WTC11 (cell line): ENCODE measurements around the gene SASH3. TPM values are rescaled to one million over a fixed set of nuclear protein-coding genes. Genes with fewer than 3 reads are reported as not detected.

Experiments used
- ATAC-seq: fragments of 200-7000 bp; cut with Tn5 transposase; 2 replicates; pipeline ENCODE4 v1.10.0; 2021; ENCODE audit warnings: mild to moderate bottlenecking, moderate library complexity
- CTCF ChIA-PET: fragments of 300-600 bp; sonication (Branson Sonifier 250); formaldehyde crosslinking; loops from one replicate; lab custom pipeline; 2021; ENCODE audit warnings: antibody characterized with exemption; lab: Charles Lee
- POLR2A ChIA-PET: fragments of 350-600 bp; sonication (Branson Sonifier 250); formaldehyde crosslinking; loops from one replicate; lab custom pipeline; 2021; ENCODE audit warnings: antibody characterized with exemption; lab: Charles Lee
- DNase-seq: peaks from one replicate; pipeline ENCODE4 v3.0.0; 2021; ENCODE audit warnings: low spot score
- H3K27ac Mint-ChIP-seq: 2 replicates; pipeline ENCODE4 v1.8.0; 2021; ENCODE audit warnings: mixed read lengths
- H3K27me3 Mint-ChIP-seq: 2 replicates; pipeline ENCODE4 v1.8.0; 2021; ENCODE audit warnings: low read depth, mild to moderate bottlenecking, moderate library complexity, mixed read lengths
- H3K36me3 Mint-ChIP-seq: 2 replicates; pipeline ENCODE4 v1.8.0; 2021; ENCODE audit warnings: mixed read lengths
- H3K4me1 Mint-ChIP-seq: 2 replicates; pipeline ENCODE4 v1.8.0; 2022; ENCODE audit warnings: mixed read lengths
- H3K4me3 Mint-ChIP-seq: 2 replicates; pipeline ENCODE4 v1.8.0; 2021; ENCODE audit warnings: mild to moderate bottlenecking, moderate library complexity, mixed read lengths
- H3K9me3 Mint-ChIP-seq: 2 replicates; pipeline ENCODE4 v1.8.0; 2021; ENCODE audit warnings: mixed read lengths
- CBFB ChIP-seq: sonication (generic); formaldehyde crosslinking; IDR thresholded peaks from 2 replicates; pipeline ENCODE4 v1.8.1; 2022; ENCODE audit warnings: mild to moderate bottlenecking, low read depth, missing genetic modification reagents
- E2F1 ChIP-seq: sonication (generic); formaldehyde crosslinking; IDR thresholded peaks from 2 replicates; pipeline ENCODE4 v1.8.0; 2022; ENCODE audit warnings: mild to moderate bottlenecking, missing genetic modification reagents
- GABPB1 ChIP-seq: sonication (generic); formaldehyde crosslinking; IDR thresholded peaks from 2 replicates; pipeline ENCODE4 v1.8.1; 2023; ENCODE audit warnings: mild to moderate bottlenecking, missing genetic modification reagents
- JUN ChIP-seq: sonication (generic); formaldehyde crosslinking; IDR thresholded peaks from 2 replicates; pipeline ENCODE4 v1.8.0; 2023; ENCODE audit warnings: mild to moderate bottlenecking, missing genetic modification reagents
- KAT7 ChIP-seq: sonication (generic); formaldehyde crosslinking; IDR thresholded peaks from 2 replicates; pipeline ENCODE4 v1.8.1; 2023; ENCODE audit warnings: missing genetic modification reagents, mild to moderate bottlenecking, borderline replicate concordance
- MXD4 ChIP-seq: fragments of 250-450 bp; sonication (Bioruptor Pico); IDR thresholded peaks from 2 replicates; pipeline ENCODE4 v1.8.0; 2021; ENCODE audit warnings: mild to moderate bottlenecking, moderate library complexity, borderline replicate concordance
- NFATC4 ChIP-seq: fragments of 250-450 bp; sonication (Bioruptor Pico); IDR thresholded peaks from 2 replicates; pipeline ENCODE4 v1.9.0; 2021; ENCODE audit warnings: mild to moderate bottlenecking
- NR1H2 ChIP-seq: sonication (generic); formaldehyde crosslinking; IDR thresholded peaks from 2 replicates; pipeline ENCODE4 v1.9.0; 2021; ENCODE audit warnings: mild to moderate bottlenecking, moderate library complexity, missing genetic modification reagents
- NR2C2 ChIP-seq: sonication (generic); formaldehyde crosslinking; IDR thresholded peaks from 2 replicates; pipeline ENCODE4 v1.8.0; 2022; ENCODE audit warnings: mild to moderate bottlenecking, missing genetic modification reagents
- NR3C1 ChIP-seq: sonication (generic); formaldehyde crosslinking; conservative IDR thresholded peaks from 2 replicates; pipeline ENCODE4 v1.8.1; 2023; ENCODE audit warnings: low read depth, mild to moderate bottlenecking, missing genetic modification reagents
- SMAD4 ChIP-seq: sonication (generic); formaldehyde crosslinking; IDR thresholded peaks from 2 replicates; pipeline ENCODE4 v1.8.0; 2022; ENCODE audit warnings: mild to moderate bottlenecking, missing genetic modification reagents
- TEAD1 ChIP-seq: sonication (generic); formaldehyde crosslinking; IDR thresholded peaks from 2 replicates; pipeline ENCODE4 v1.8.0; 2022; ENCODE audit warnings: mild to moderate bottlenecking, missing genetic modification reagents
- ZNF121 ChIP-seq: sonication (generic); formaldehyde crosslinking; IDR thresholded peaks from 2 replicates; pipeline ENCODE4 v1.8.0; 2023; ENCODE audit warnings: missing genetic modification reagents
- ZNF138 ChIP-seq: sonication (generic); formaldehyde crosslinking; conservative IDR thresholded peaks from 2 replicates; pipeline ENCODE4 v1.8.1; 2022; ENCODE audit warnings: mild to moderate bottlenecking, moderate library complexity, missing genetic modification reagents
- ZNF317 ChIP-seq: sonication (generic); formaldehyde crosslinking; IDR thresholded peaks from 2 replicates; pipeline ENCODE4 v1.8.1; 2023; ENCODE audit warnings: low read depth, mild to moderate bottlenecking, moderate library complexity, missing genetic modification reagents, borderline replicate concordance
- ZNF423 ChIP-seq: fragments of 250-450 bp; sonication (Bioruptor Pico); IDR thresholded peaks from 2 replicates; pipeline ENCODE4 v2.1.2; 2022; ENCODE audit warnings: mild to moderate bottlenecking, moderate library complexity
- ZNF512 ChIP-seq: sonication (generic); formaldehyde crosslinking; IDR thresholded peaks from 2 replicates; pipeline ENCODE4 v1.8.1; 2022; ENCODE audit warnings: missing genetic modification reagents, borderline replicate concordance
- total RNA-seq: library from RNA; stranded (reverse); gene quantifications from 3 replicates; pipeline ENCODE4 v1.2.3, GENCODE V29; 2021
- TF ChIP-seq, protein P1 (sequence below): fragments of 250-450 bp; sonication (Bioruptor Pico); IDR thresholded peaks from 2 replicates; pipeline ENCODE4 v1.9.0; 2021; ENCODE audit warnings: mild to moderate bottlenecking
- TF ChIP-seq, protein P2 (sequence below): sonication (generic); formaldehyde crosslinking; IDR thresholded peaks from 2 replicates; pipeline ENCODE4 v1.8.0; 2022; ENCODE audit warnings: mild to moderate bottlenecking, missing genetic modification reagents

Gene SASH3
- total RNA-seq, 1 experiment from 2014 or later, result 0.22 TPM

GRCh38 chrX:129787336-129788055 lies 7.7 kb downstream of the SASH3 start:
- DNase-seq (no peak), ATAC-seq (no peak)
- Mint-ChIP-seq H3K36me3 (no peaks in the 10 kb centered on the region), H3K4me1 (no peaks in the 10 kb centered on the region), H3K4me3 (no peak overlapping the region), H3K27ac (no peak overlapping the region), H3K9me3 (no peaks in the 10 kb centered on the region), H3K27me3 (no peaks in the 10 kb centered on the region)
- CTCF ChIA-PET, result no interaction called here
- TF ChIP-seq JUN (no peak), KAT7 (CRISPR knock-in tag) (no peak), GABPB1 (CRISPR knock-in tag) (no peak), ZNF138 (CRISPR knock-in tag) (no peak), CBFB (CRISPR knock-in tag) (no peak), NFATC4 (CRISPR knock-in tag) (no peak), ZNF121 (CRISPR knock-in tag) (no peak)
- TF ChIP-seq, protein P1, sequence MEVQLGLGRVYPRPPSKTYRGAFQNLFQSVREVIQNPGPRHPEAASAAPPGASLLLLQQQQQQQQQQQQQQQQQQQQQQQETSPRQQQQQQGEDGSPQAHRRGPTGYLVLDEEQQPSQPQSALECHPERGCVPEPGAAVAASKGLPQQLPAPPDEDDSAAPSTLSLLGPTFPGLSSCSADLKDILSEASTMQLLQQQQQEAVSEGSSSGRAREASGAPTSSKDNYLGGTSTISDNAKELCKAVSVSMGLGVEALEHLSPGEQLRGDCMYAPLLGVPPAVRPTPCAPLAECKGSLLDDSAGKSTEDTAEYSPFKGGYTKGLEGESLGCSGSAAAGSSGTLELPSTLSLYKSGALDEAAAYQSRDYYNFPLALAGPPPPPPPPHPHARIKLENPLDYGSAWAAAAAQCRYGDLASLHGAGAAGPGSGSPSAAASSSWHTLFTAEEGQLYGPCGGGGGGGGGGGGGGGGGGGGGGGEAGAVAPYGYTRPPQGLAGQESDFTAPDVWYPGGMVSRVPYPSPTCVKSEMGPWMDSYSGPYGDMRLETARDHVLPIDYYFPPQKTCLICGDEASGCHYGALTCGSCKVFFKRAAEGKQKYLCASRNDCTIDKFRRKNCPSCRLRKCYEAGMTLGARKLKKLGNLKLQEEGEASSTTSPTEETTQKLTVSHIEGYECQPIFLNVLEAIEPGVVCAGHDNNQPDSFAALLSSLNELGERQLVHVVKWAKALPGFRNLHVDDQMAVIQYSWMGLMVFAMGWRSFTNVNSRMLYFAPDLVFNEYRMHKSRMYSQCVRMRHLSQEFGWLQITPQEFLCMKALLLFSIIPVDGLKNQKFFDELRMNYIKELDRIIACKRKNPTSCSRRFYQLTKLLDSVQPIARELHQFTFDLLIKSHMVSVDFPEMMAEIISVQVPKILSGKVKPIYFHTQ (CRISPR knock-in tag), result no peak
- POLR2A ChIA-PET, result interaction anchor here (0.6 kb wide), 1 partner anchor 22 kb away, joined by 4 read pairs; no protein-coding TSS in a partner anchor

DNA sequence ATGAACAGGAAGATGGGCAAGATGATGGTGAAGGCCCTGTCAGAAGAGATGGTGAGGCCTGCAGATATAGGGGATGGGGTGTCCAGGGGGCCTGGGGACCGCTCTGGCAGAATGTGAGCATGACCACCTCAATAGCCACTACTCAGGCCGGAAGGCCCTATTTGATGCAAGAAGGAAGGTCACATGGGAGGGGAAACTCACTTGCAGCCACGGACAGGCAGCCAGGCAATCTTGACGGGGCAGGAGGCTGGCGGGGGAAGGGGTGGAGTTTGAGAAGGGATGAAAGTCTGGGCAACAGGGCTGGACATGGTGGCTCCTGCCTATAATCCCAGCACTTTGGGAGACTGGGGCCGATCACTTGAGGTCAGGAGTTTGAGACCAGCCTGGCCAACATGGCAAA lies 8.8 kb downstream of the SASH3 start:
- CTCF ChIA-PET, result no interaction called here
- no peaks in the 10 kb centered on the region for H3K9me3 Mint-ChIP-seq
- POLR2A ChIA-PET, result no interaction called here
- DNase-seq, result no peak
- no peak overlapping the region for H3K4me3 Mint-ChIP-seq
- H3K27me3 Mint-ChIP-seq, result no peaks in the 10 kb centered on the region
- no peaks in the 10 kb centered on the region for H3K4me1 Mint-ChIP-seq
- no peaks in the 10 kb centered on the region for H3K36me3 Mint-ChIP-seq
- no peak for ATAC-seq
- TF ChIP-seq TEAD1, result no peak
- no peak overlapping the region for H3K27ac Mint-ChIP-seq

- ATAC-seq (no peak; the same call in 1 of the 2 replicates), DNase-seq (no peak)
- H3K4me3 Mint-ChIP-seq, result no peak overlapping the region
- H3K4me1 Mint-ChIP-seq, result no peaks in the 10 kb centered on the region
- TF ChIP-seq ZNF423 (CRISPR knock-in tag), result no peak
- TF ChIP-seq SMAD4 (CRISPR knock-in tag), result no peak
- TF ChIP-seq MXD4 (CRISPR knock-in tag), result no peak
- TF ChIP-seq NR3C1, result no peak
- CTCF ChIA-PET, result interaction anchor here (1.1 kb wide), 2 partner anchors 9 to 21 kb away, joined by 3 read pairs; no protein-coding TSS in a partner anchor
- H3K27me3 Mint-ChIP-seq, result no peaks in the 10 kb centered on the region
- H3K36me3 Mint-ChIP-seq, result no peaks in the 10 kb centered on the region
- H3K9me3 Mint-ChIP-seq, result no peaks in the 10 kb centered on the region
- H3K27ac Mint-ChIP-seq, result no peak overlapping the region; the same call in 1 of the 2 replicates
- POLR2A ChIA-PET, result no interaction called here
Measured at GRCh38 chrX:129790146-129790545, 10.4 kb downstream of the SASH3 start.

DNA sequence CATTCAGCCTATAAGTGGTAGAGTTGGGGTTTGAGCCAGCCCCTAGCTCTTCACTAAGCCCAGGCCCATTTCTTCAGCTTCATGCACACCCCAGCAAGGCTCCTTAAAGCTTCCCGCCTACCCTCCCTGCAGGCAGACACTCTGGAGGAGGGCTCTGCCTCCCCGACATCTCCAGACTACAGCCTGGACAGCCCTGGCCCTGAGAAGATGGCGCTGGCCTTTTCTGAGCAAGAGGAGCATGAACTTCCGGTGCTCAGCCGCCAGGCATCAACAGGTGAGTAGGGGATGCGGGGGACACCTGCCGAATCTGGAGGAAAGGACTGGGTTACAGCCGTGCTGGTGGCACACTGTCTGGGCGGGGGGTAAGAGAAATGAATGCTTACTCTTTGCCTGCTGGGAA lies 11.1 kb downstream of the SASH3 start:
- ATAC-seq, result no peak
- CTCF ChIA-PET, result interaction anchor here (1.1 kb wide), 2 partner anchors 10 to 21 kb away, joined by 3 read pairs; no protein-coding TSS in a partner anchor
- TF ChIP-seq E2F1 (CRISPR knock-in tag), result no peak
- TF ChIP-seq ZNF317 (CRISPR knock-in tag), result no peak
- TF ChIP-seq NR1H2 (CRISPR knock-in tag), result no peak
- TF ChIP-seq, protein P2, sequence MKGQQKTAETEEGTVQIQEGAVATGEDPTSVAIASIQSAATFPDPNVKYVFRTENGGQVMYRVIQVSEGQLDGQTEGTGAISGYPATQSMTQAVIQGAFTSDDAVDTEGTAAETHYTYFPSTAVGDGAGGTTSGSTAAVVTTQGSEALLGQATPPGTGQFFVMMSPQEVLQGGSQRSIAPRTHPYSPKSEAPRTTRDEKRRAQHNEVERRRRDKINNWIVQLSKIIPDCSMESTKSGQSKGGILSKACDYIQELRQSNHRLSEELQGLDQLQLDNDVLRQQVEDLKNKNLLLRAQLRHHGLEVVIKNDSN (CRISPR knock-in tag), result no peak
- TF ChIP-seq NR2C2 (CRISPR knock-in tag), result no peak
- TF ChIP-seq ZNF121 (CRISPR knock-in tag), result no peak
- TF ChIP-seq ZNF512 (CRISPR knock-in tag), result no peak
- no peaks in the 10 kb centered on the region for H3K4me1 Mint-ChIP-seq
- no peak for DNase-seq
- no peak overlapping the region for H3K27ac Mint-ChIP-seq
- POLR2A ChIA-PET, result no interaction called here
- H3K36me3 Mint-ChIP-seq, result no peaks in the 10 kb centered on the region
- H3K27me3 Mint-ChIP-seq, result no peaks in the 10 kb centered on the region
- H3K9me3 Mint-ChIP-seq, result no peaks in the 10 kb centered on the region
- H3K4me3 Mint-ChIP-seq, result no peak overlapping the region
